COLO829 (cell line): ENCODE data around the gene GCN1.
A peak's percentile ranks its signal among the peaks of the same experiment; 100 is the strongest.

Source experiments
- DNase-seq: peaks from one replicate; pipeline ENCODE4 v3.0.0; 2012; ENCODE audit warnings: low spot score

GCN1 gene

DNA sequence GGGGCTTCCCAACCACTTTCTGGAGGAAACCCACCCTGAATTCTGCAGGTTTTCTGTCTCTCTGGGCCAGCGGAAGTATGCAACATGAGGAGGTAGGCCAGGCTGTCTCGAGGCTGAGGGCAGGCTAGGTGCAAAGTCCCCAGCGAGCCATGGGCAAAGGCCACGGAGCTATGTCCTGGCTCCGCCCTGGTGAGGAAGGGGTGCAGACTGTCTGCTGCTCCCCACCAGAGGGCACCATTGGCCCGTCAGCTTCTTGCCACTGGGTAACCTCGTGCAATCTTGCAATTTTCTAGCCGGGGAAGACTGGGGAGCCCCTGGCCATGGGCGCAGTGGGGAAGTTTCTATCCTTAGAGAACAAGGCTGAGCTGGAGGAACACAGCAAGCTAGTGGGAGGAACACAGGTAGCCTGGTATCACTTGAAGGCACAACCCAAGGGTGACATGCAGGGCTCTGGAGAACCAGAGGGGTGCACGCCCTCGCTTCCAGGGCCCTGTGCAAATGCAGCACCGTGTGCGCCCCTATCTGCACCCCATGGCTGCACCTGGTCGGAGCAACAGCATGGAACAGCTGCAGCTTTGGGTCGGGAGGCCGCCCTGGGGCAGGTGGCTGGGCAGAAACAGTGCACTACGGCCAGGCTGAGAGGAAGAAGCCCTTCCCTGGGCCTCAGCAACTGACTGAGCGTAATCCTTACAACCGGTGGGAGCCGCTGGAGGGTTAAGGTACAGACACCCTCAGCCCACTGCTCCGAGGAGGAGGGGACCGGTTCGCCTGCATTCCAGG lies 34.0 kb upstream of the GCN1 start:
- DNase-seq, result peak; percentile 72

- no peak for DNase-seq
These were observed 33.5 kb upstream of the GCN1 start for GRCh38 chr12:120228041-120228290.

GRCh38 chr12:120227233-120228040 lies 32.9 kb upstream of the GCN1 start:
- DNase-seq, result no peak

- no peak for DNase-seq
These were observed 31.5 kb upstream of the GCN1 start for GRCh38 chr12:120225852-120226640.

DNA sequence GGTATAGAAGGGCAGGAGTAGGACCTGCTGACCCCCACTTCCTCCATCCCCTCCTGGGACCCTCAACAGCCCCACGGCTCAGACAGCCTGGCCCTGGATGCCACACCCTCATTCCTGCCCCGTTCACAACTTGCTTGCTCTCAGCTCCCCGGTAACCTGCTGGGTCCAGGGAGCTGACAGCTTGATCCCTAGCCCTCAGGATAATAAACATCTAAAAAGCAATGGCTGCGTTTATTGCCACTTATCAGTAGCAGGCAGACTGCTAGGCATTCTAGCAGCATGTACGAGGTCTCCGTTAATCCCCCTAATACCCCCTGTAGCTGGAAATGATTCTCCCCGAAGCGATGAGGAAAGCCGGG lies 30.7 kb upstream of the GCN1 start:
- no peak for DNase-seq

DNA sequence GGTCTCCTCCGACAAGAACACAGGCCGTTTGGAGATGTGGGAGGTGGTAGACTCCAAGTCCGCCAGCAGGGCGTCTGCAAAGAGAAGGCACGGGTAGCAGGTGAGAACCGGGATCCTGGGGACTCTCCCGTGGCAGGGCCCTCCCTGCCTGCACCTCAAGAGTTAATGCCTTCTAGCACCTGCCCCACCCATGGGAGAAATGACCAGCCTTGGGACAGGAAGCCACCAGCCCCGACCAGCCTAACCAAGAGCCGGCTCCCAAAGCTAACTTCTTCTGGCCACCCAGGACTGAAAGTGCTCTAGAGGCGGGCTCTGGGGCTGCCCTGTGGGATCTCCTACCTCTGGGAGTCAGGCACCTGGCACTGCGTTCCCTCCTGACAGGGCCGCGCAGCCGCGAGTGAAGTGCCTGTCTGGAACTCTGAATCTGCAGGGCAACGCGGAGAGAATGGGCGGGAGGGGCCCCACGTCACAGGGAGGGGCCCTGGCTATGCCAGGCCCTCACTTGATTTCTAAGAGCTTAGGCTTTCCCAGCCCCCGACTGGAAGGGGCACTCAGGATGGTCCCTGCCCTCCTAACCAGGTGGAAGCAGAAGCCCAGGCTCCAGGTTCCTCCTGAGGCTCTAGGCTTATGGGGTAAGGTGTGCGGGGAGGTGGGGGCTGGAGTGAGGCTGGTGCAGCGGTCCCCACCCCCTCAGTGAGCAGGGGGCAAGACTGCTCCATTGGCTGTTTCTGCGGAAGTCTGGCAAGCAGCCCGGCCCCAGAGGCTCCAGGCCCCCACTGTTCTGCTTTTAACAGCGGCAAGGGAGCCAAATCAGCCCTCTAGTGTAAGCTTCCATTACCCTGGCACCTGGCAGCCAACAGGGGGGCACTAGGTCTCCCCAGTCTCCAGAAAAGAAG lies 30.0 kb upstream of the GCN1 start:
- DNase-seq, result no peak

- DNase-seq, result no peak
These were observed 29.2 kb upstream of the GCN1 start for GRCh38 chr12:120223458-120224303.

GRCh38 chr12:120222288-120222832 lies 27.8 kb upstream of the GCN1 start:
- DNase-seq, result no peak

- no peak for DNase-seq
These were observed 27.0 kb upstream of the GCN1 start for GRCh38 chr12:120221576-120221900.

DNA sequence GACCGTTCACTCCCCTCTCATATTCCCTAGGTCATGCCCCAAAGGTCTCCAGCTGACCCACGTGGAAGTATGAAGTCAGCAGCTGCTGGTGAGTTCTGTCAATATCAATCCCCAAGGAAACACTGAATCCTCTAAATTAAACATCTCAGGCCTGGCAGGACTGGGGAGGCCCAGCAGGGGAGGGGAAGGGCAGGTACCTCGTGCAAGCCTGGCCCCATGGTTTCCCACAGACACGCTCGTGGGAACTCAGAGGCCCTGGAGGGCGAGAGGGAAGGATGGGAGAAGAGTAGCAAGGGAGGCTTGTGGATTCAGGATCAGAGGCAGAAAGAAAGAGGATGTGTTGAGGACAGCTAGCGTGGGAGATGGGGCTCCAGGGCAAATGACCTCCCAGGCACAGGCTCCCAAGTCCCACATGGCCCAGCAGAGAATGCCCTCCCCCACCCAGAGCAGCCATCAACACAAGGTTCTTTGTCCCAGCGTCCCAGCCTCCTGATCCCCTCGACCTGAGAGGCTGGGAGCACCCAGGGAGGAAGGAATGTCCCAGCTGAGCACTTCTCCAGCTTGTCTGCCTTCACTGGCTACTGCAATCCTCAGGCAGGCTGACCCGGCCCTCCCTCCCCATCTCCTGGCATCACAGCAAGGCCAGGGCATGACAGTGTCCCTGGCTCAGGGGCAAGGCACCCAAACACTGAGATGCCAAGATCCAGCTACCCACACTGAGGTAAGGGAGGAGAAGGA lies 26.5 kb upstream of the GCN1 start:
- DNase-seq, result peak; percentile 93

- DNase-seq, result no peak
These were observed 24.4 kb upstream of the GCN1 start for GRCh38 chr12:120218680-120219606.

- no peak for DNase-seq
These were observed 22.5 kb upstream of the GCN1 start for GRCh38 chr12:120216742-120217605.

GRCh38 chr12:120215766-120216735 lies 21.5 kb upstream of the GCN1 start:
- no peak for DNase-seq

GRCh38 chr12:120215357-120215735 lies 20.8 kb upstream of the GCN1 start:
- DNase-seq, result no peak

DNA sequence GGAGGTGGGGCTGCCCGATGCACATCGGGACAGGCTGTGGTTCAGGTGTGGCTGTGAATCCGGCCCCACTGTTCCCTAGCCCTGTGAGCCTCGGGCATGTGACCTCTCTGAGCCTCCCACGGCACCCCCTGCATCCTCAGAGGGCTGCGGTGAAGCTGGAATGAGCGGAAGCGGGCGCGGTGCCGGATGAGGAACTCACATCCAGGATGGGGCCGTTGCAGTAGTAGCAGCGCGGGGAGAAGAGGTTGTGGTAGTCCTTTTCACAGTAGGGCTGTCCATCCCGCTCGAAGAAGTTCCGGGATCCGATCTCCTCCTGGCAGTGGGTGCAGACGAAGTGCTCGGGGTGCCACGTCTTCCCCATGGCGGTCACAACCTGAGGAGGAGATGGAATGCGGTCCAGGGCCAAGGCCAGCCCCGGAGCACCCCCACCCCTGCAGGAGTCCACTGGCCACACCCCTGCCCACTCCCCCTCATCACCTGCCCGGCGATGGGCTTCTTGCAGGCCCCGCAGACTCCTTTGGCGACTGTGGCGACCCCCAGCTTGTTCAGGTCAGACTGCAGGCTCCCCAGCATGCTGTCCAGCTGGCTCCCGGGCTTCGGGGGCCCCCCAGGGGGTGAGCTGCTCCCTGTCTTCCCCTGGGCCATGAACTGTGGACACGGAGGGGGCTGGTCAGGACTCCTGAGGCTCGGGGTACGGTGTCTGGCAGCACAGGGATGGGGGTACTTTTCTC lies 20.3 kb upstream of the GCN1 start:
- DNase-seq, result no peak

- no peak for DNase-seq
These were observed 19.2 kb upstream of the GCN1 start for GRCh38 chr12:120213758-120214157.
